ENCODE results near the gene MDM1. TPM values are rescaled to one million over a fixed set of nuclear protein-coding genes. Genes with fewer than 3 reads are reported as not detected.

Gene MDM1
- total RNA-seq, 1 experiment from 2014 or later = 21.6 TPM

- DNase-seq (ENCODE audit: low read depth) = peak; percentile 20
These were observed 12.1 kb downstream of the MDM1 start for GRCh38 chr12:68319988-68320623.

DNA sequence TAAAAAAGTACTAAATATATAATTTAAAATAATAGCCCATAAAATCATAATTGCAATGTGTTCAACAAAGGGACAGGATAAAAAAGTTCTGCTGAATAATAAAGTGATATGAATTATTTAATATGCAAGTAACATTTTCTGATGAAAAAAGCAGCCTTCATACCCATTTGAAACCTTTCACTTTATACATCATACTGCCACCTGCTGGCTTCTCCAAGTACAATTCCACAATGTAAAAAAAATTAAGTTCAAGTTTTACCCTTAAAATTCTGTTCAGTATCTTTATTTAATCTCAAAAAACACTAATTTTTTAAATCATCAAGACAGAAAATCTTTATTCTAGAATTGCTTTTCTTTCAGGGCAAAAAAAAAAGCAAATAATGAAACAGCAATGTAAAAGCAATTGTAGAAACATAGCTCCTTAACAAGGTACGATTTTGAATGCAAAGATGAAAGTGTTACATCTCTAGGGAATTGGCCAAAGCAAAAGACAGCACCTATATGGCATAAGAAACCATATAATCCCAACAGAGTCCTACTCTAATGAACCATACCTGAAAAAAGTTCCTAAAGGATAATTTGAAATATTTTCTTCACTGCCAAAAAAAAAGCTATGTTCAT, 15.0 kb downstream of the MDM1 start:
- peak; percentile 27 for DNase-seq (ENCODE audit: low read depth)

- peak; percentile 57 for DNase-seq (ENCODE audit: low read depth)
These were observed 21.8 kb downstream of the MDM1 start for GRCh38 chr12:68310370-68310769.

DNA sequence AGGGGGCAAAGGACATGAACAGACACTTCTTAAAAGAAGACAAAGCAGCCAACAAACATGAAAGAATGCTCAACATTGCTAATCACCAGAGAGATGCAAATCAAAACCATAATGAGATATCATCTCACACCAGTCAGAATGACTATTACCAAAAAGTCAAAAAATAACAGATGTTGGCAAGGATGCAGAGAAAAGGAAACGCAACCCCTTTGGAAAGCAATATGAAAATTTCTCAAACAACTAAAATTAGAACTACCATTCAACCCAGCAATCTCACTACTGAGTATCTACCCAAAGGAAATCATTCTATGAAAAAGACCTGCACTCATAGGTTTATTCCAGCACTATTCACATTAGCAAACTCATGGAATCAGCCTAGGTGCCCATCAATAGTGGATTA, 25.6 kb downstream of the MDM1 start:
- DNase-seq (ENCODE audit: low read depth) = no peak

DNA sequence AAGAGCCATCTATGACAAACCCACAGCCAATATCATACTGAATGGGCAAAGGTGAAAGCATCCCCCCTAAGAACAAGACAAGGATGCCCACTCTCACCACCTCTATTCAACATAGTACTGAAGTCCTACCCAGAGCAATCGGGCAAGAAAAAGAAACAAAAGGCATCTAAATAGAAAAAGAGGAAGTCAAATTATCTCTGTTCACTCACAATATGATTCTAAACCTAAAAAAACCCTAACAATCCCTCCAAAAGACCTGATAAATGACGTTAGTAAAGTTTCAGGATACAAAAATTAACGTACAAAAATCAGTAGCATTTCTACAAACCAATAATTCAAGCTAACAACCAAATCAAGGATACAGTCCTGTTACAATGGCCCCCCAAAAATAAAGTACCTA, 26.9 kb downstream of the MDM1 start:
- DNase-seq (ENCODE audit: low read depth) = no peak

DNA sequence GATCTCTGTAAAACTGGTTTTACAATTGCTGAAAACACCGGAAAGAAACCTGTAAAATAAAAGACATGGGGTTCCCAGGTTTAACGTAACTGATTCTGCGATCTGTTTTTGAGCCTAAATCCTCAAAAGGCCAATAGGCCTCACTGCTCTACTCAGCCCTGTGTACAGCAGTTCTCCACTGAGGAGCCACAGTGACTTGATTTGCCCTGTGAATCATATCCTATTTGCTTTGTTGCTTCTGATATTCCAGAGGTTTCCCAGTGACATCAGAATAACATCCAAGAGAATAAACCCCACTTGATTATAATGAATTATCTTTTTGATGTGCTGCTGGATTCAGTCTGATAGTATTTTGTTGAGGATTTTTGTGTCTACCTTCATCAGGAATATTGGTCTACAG, 27.5 kb downstream of the MDM1 start:
- no peak for DNase-seq (ENCODE audit: low read depth)

DNA sequence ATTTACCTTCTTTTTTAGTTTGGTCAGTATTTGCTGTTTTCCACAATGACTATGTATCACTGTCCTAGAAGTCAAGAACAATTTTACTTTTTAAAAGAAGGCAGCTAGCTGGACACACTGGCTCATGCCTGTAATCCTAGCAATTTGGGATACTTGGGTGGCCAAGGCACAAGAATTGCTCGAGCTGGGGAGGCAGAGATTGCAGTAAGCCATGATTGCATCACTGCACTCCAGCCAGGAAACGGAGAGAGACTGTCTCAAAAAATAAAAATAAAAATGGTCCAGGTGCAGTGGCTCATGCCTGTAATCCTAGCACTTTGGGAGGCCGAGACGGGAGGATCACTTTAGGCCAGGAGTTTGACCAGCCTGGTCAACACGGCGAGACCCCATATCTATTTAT, 28.3 kb downstream of the MDM1 start:
- DNase-seq (ENCODE audit: low read depth) = no peak

DNA sequence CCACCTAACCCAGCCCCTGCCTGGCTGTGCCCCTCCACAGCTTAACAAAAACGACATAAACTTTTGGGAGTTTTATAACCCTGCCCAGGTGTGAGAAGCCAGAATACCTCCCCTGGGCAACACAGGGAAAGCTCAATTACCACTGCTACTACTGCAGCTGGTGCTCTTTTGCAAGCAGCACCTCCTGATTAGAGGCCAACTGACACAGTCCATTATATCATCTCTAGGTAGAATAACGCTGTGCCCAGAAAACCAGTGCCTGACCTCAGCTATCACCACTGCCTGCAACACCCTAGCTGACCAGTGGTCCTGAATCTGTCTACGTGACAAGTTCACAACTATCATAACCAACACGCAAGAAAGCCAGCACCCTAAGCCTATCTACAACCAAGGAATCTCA, 34.2 kb downstream of the MDM1 start:
- DNase-seq (ENCODE audit: low read depth) = no peak

- DNase-seq (ENCODE audit: low read depth) = no peak
These were observed 37.9 kb downstream of the MDM1 start for GRCh38 chr12:68294251-68294650.

DNA sequence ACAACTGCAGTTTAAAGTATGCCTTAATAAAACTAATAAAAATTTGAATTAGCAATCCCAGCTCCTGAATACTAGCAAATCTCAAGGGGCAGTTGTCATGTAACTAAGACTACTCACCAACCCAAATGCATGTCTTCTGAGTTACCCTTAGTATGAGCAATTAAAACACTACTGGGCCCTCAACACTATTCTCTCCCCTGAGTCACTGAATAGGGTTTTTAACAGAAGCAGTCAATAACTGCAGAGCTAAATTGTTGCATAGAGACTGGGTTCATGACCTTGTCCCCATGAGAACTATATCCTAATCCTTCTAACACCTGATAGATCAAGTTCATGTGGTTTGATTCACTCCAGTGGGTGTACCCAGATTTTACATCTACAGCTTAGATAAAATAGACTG, 38.8 kb downstream of the MDM1 start:
- no peak for DNase-seq (ENCODE audit: low read depth)

GRCh38 chr12:68292151-68292943, 39.8 kb downstream of the MDM1 start:
- no peak for DNase-seq (ENCODE audit: low read depth)

DNA sequence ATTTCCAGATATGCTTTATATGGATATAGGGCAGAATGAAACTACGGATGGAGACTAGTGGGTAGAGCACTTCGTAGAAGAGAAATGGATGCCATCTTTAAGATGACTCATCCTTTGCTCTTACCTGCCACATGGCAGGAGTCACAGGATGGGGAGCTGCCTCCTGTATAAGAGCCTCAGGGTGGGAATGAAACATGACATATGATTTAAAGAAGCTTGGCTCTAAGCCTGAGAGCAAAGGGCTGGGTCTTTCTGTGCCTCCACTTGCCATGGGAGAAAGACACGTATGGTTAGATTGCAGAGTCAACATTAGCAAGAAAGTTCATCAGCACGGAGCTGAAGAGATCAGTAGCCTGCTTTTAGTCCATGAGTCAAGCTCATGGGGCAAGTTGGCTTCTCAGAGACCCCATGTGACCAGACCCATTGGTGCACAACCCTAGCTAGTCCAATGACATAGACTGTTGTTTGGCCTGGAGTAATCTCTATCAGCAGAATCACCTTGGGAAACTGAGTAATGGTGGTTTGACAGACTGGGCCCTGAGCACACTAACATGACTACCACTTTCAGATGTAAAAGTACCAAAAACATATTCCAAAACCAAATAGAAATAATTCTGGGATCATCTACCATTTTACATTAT, 40.6 kb downstream of the MDM1 start:
- no peak for DNase-seq (ENCODE audit: low read depth)

DNA sequence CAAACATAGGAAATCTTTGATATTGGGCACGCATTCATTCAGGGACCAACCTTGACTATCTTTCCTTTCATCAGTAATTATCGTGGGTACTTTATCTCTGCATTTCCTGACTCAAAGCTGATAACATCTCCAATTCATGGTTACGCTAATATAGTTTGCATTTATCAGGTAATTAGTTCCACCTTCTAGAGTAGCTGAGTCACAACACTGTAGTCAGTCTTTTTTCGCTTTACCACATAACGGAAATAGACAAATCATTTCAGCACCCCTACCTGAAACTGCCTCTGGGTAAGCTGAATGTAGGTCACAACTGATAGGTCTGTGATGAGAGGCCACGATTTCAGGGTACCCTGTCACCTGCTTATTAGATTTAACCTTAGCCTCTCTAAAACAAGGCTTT, 42.0 kb downstream of the MDM1 start:
- DNase-seq (ENCODE audit: low read depth) = peak; percentile 56

DNA sequence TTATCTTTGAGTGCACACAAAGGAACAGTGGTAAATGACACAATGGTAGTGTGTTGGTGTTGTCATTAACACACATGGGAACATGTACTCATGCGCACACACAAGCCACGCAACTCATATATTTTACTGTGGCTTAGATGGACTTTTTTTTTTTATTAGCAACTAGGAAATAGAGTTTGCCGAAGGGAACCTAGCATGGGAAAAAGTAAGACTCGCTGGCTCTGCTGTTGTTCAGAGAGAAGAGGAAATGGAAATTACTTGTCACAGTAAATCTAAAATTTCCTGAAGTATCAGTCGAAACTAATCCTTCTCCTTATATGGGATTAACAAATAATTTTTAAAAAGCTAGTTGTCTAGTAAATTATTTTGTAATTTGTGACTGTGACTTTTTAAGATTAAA, 45.1 kb downstream of the MDM1 start:
- DNase-seq (ENCODE audit: low read depth) = no peak

GRCh38 chr12:68286396-68286795, 45.8 kb downstream of the MDM1 start:
- no peak for DNase-seq (ENCODE audit: low read depth)

DNA sequence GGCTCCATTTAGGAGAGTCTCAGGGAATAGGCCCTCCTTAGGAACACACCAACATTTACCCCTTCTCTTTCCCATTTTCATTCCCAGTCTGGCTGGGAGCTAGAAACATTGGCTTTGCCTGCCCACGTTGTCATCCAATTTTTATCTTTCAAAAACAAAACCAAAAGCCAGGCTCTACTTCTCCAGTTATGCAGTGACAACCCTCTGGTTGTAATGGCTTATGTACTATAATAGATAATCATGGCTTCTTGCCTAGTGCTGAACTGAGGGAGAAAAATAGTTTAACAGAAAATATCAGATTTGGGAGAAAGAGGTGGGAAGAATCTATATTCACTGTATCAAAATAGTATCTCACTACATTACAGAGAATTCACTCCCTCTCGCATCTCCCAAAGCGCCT, 46.6 kb downstream of the MDM1 start:
- no peak for DNase-seq (ENCODE audit: low read depth)

DNA sequence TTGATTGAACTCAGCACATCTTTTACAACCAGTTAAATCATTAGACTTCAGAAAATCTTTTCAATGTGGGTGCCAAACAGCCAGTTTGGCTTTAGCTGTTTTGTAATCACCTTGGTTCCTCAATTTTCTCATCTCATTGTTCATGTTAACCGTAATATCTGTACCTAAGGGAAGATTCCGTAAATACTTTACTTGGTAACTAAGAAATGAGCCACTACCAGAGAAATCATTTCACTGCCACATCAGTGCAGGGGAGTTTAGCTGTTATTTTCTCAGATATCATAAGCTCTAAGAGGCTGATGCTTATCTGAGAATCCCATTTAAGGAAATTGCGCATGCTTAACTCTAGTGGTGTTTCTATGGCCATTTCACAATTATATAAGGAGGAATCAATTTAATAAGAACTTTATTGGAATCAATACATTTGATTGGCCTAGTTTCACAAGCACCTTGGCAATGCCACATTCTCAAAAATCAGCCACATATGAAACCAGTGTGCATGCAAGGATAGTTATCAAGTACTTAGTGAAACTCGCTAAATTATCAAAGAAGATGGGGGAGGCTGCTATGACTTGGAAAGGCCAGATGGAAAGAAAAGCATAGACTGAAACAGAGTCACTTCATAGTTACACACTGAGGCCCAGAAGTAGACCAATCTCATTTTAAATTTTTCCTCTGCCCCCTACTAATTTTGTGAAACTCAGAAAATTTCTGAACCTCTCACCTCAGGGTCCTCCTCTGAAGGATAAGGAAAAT, 50.7 kb downstream of the MDM1 start:
- DNase-seq (ENCODE audit: low read depth) = no peak

- DNase-seq (ENCODE audit: low read depth) = no peak
These were observed 51.9 kb downstream of the MDM1 start for GRCh38 chr12:68280240-68280639.

DNA sequence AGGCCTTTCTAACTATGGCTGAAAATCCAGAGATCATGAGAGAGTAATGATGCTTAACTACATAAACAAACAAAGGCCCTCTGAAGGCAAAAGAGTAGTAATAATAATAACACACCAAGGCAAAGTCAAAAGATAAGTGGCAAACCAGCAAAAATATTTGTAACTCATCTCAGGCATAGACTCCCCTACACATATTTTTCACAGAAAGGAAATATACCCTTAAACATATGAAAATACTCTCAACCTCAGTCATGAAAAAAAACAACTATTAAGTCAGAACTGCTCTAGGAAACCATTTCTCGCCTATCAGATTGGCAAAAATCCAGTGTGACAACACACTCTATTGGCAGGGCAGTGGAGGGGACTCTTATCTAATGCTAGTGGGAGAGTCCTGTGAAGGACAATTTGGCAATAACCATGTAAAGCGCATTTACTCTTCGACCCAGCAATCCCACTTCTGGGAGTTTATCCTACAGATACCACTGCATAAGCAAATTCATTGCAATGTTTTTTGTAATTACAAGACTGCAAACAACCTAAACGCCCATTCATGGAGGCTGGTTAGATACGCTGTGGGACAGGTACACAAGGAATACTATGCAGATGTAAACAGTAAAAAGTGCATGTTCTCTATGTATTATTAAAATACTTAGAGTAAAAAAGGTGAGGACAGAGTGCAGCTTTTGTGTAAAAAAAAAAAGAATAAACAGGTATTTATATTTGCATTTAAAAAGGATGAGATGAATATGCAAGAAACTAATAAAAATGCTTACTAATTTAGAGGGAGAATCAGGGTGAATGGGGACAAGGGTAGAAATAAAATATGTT, 52.7 kb downstream of the MDM1 start:
- DNase-seq (ENCODE audit: low read depth) = peak; percentile 64

DNA sequence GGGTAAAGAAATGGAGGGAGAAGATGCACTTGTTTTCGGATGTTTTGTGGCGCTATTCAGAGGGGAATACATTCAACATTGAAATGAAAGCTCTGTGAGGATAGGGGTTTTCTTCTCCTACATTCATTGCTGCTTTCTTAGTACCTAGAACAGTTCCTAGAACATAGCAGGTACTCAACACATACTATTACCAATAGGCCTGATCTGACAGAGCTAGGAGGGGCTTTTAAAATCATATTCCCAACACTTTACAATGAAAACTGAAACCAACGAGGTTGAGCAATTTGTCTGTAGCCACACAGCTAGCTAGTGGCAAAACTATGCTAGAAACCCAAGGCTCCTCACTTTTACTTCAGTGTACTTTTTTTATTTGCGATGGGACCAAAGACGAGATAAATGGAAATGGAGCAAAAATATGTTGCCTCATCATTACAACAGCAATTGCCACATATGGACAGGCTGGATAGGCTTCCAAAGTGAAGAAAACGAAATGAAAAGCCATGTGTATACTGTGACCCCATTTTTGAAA, 55.7 kb downstream of the MDM1 start:
- DNase-seq (ENCODE audit: low read depth) = no peak

DNA sequence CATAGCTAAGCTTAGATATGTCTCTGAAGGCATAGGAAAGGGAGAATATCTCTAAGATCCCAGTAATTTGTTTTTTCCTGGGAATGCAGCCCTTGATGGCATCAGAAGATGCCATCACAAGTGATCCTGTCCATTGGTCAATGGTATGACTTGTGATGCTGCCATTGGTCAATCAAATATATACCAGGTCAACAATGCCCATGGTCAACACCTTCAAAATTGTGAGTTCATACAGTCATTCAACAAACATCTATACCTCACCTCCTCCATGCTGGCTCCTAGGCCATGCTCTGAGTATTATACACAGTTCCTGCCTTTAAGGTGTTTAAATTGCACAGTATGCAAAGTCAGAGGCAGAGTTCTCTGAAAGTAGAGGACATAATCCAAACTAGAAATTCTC, 59.4 kb downstream of the MDM1 start:
- no peak for DNase-seq (ENCODE audit: low read depth)

Measured in Daoy (cell line).